Ovary (tissue), 9 donors: ENCODE measurements around the gene FNDC3A. TPM values are rescaled to one million over a fixed set of nuclear protein-coding genes. Genes with fewer than 3 reads are reported as not detected.
"Not testable (repeated sequence)": the region's sequence is repeated elsewhere in the genome, so short reads cannot be mapped to it uniquely, and the experiment has no call there.

Experiments used
- DNase-seq, 5 donors: peaks; one replicate each; pipeline ENCODE4 v3.0.0-alpha.2; 2019 to 2020
- H3K27ac ChIP-seq, 2 donors: fragments of 200-600 bp; one replicate each; pipeline versions ENCODE4 v1.5.1 to v1.8.0; 2019 to 2022
- H3K27me3 ChIP-seq: fragments of 200-600 bp; one replicate; pipeline ENCODE4 v1.8.0; 2022
- H3K36me3 ChIP-seq: fragments of 200-600 bp; sonication (generic); one replicate; pipeline ENCODE4 v1.5.1; 2019
- H3K4me1 ChIP-seq: one replicate; pipeline ENCODE4 v1.8.1; 2013; ENCODE audit warnings: mild to moderate bottlenecking, moderate library complexity; ENCODE audit not compliant: insufficient read depth
- H3K4me3 ChIP-seq: fragments of 200-600 bp; sonication (generic); one replicate; pipeline ENCODE4 v1.5.1; 2017
- H3K9me3 ChIP-seq, 2 donors: fragments of 200-600 bp in 1 of 2; sonication (generic) in 1 of 2; one replicate each; pipeline versions ENCODE4 v1.5.1 to v1.8.1; 2013 to 2019; ENCODE audit warnings: mild to moderate bottlenecking in 1 of 2, moderate library complexity in 1 of 2
- CTCF ChIP-seq, 3 donors: fragments of 450-650 bp in 2 of 3; fragments of 200-600 bp in 1 of 3; IDR thresholded peaks; one replicate each; pipeline versions ENCODE4 v1.5.1 to v1.8.0; 2016 to 2022; ENCODE audit warnings: antibody characterized with exemption in 3 of 3, mild to moderate bottlenecking in 1 of 3
- EP300 ChIP-seq: sonication (generic); formaldehyde crosslinking; IDR thresholded peaks from one replicate; pipeline ENCODE4 v1.6.1; 2017; ENCODE audit warnings: antibody characterized with exemption
- POLR2A ChIP-seq: fragments of 450-650 bp; IDR thresholded peaks from one replicate; pipeline ENCODE4 v1.6.1; 2017; ENCODE audit warnings: antibody characterized with exemption, mild to moderate bottlenecking, moderate library complexity
- WGBS, 3 donors: extraction: QIAGEN DNeasy Blood & Tissue Kit in 1 of 3; methylation state at CpG; one replicate each; pipeline versions ENCODE4 v1.1.5 to v1.1.7; 2013 to 2017; 5-methylcytosine and 5-hydroxymethylcytosine counted together
- intact Hi-C, 4 donors: fragments of 100-400 bp; cut with DNase I; formaldehyde crosslinking; loops; one replicate each; pipeline versions ENCODE4 v1.11.0 to v1.15.1; 2022 to 2023
- polyA plus RNA-seq, 2 donors: library from polyadenylated mRNA; stranded (reverse); fragments of 200-250 nt in 1 of 2; fragments of 350-450 nt in 1 of 2; fragmentation: Illumina TruSeq in 1 of 2; extraction: RNeasy Lipid Tissue Mini Kit (QIAGEN cat#74804) in 1 of 2; gene quantifications; one replicate each; pipeline ENCODE4 v1.2.3, GENCODE V29; 2013 to 2014
- total RNA-seq, 7 donors: library from RNA; depleted of rRNA in 2 of 7; stranded (reverse); fragments of >200 nt in 2 of 7; fragmentation: NEBNext Ultra II Directional in 3 of 7; extraction: Animal tissue kit (Norgen Biotek cat#: 25700) in 3 of 7; gene quantifications; one replicate each; pipeline versions ENCODE4 v1.1.0 to v1.2.4, GENCODE V29; 2016 to 2023
- donor health status: DM: no; HTN: no; CAD: no; lungs with moderate emphysema.
- donor health status: DM: no; HTN: no; CAD: no.
- donor health status: Bipolar disorder and iron deficiency.
- donor health status: DM: yes; HTN: yes; CAD: no.
- donor health status: DM: no; HTN: no; CAD: no.
- donor health status: DM: yes; HTN: yes; CAD: no.

Gene FNDC3A
- total and polyA plus RNA-seq, 9 donors: 25.5 to 71.6 (median 58.2) TPM

GRCh38 chr13:49146950-49147355, 171.2 kb downstream of the FNDC3A start:
- intact Hi-C loops: no loop called here
- WGBS, 3 donors: 29 to 34% (median 33%) methylated on average over 2 of the region's 2 CpGs
- DNase-seq: no peak
- no peak for TF ChIP-seq POLR2A
- no peak for TF ChIP-seq EP300
- TF ChIP-seq CTCF (IDR thresholded peaks at IDR 0.05): no peak
- H3K36me3 ChIP-seq: no peaks in the 10 kb centered on the region
- H3K27me3 ChIP-seq: no peaks in the 10 kb centered on the region
- H3K4me1 ChIP-seq: no peaks in the 10 kb centered on the region
- H3K4me3 ChIP-seq: no peak overlapping the region
- H3K9me3 ChIP-seq: no peaks in the 10 kb centered on the region
- peak overlapping the region in 1 of 2 donors; percentile 32 for H3K27ac ChIP-seq

DNA sequence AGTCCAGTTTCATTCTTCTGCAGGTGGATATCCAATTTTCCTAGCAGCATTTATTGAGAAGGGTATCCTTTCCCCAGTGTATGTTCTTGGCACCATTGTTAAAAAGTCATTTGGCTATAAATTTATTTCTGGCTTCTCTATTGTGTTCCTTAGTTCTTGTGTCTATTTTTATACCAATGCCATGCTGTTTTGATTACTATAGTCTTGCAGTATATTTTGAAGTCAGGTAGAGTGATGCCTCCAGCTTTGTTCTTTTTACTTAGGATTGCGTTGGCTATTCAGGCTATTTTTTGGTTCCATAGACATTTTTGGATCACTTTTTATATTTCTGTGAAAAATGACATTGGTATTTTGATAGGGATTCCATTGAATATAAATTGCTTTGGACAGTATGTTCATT, 172.7 kb downstream of the FNDC3A start:
- H3K9me3 ChIP-seq: no peaks in the 10 kb centered on the region
- H3K36me3 ChIP-seq: no peaks in the 10 kb centered on the region
- no peak overlapping the region for H3K4me3 ChIP-seq
- TF ChIP-seq CTCF (IDR thresholded peaks at IDR 0.05) (no peak), POLR2A (no peak), EP300 (no peak)
- 99 to 100% (median 100%) methylated on average over 1 of the region's 1 CpG for WGBS, 3 donors
- intact Hi-C loops: no loop called here
- no peak overlapping the region for H3K27ac ChIP-seq
- H3K4me1 ChIP-seq: no peaks in the 10 kb centered on the region
- no peak for DNase-seq
- H3K27me3 ChIP-seq: no peaks in the 10 kb centered on the region

GRCh38 chr13:49157955-49158584, 182.4 kb downstream of the FNDC3A start:
- H3K27ac ChIP-seq, H3K27me3 ChIP-seq, DNase-seq, intact Hi-C loops, H3K9me3 ChIP-seq, H3K4me1 ChIP-seq, H3K36me3 ChIP-seq, H3K4me3 ChIP-seq: not testable (repeated sequence)
- 90 to 94% (median 93%) methylated on average over 34 to 35 of the region's 35 CpGs for WGBS, 3 donors

DNA sequence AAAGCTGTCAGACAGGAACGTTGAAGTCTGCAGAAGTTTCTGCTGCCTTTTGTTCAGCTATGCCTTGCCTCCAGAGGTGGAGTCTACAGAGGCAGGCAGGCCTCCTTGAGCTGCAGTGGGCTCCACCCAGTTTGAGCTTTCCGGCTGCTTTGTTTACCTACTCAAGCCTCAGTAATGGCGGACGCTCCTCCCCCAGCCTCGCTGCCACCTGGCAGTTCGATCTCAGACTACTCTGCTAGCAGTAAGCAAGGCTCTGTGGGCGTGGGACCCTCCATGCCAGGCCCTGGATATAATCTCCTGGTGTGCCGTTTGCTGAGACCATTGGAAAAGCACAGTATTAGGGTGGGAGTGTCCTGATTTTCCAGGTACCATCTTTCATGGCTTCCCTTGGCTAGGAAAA, 187.4 kb downstream of the FNDC3A start:
- 97 to 99% (median 97%) methylated on average over 8 of the region's 8 CpGs for whole genome bisulfite sequencing, 3 donors
- not testable (repeated sequence) for H3K36me3 ChIP-seq

GRCh38 chr13:49164712-49165111, 189.0 kb downstream of the FNDC3A start:
- Histone ChIP-seq H3K27me3 (no peaks in the 10 kb centered on the region), H3K4me3 (no peak overlapping the region), H3K27ac (no peak overlapping the region), H3K9me3 (peaks cover 3 to 14% of the 10 kb centered on the region in 2 donors), H3K36me3 (no peaks in the 10 kb centered on the region), H3K4me1 (no peaks in the 10 kb centered on the region)
- no peak for DNase-seq
- TF ChIP-seq EP300: no peak
- no peak for TF ChIP-seq POLR2A
- TF ChIP-seq CTCF (IDR thresholded peaks at IDR 0.05): no peak
- intact Hi-C loops: no loop called here
- 99% methylated on average over 7 of the region's 7 CpGs for WGBS, 3 donors

More for the DNA sequence above, 187.4 kb downstream of the FNDC3A start:
- intact Hi-C loops, H3K4me1 ChIP-seq, H3K27me3 ChIP-seq, H3K27ac ChIP-seq, DNase-seq, H3K4me3 ChIP-seq: not testable (repeated sequence)
- H3K9me3 ChIP-seq: peaks cover 3 to 14% of the 10 kb centered on the region in 2 donors
